Ovary (tissue), 9 donors: ENCODE data around the gene SEL1L3. TPM values are rescaled to one million over a fixed set of nuclear protein-coding genes. Genes with fewer than 3 reads are reported as not detected.

Source experiments
- DNase-seq, 5 donors: peaks; one replicate each; pipeline ENCODE4 v3.0.0-alpha.2; 2019 to 2020
- H3K27ac ChIP-seq, 2 donors: fragments of 200-600 bp; one replicate each; pipeline versions ENCODE4 v1.5.1 to v1.8.0; 2019 to 2022
- H3K27me3 ChIP-seq: fragments of 200-600 bp; one replicate; pipeline ENCODE4 v1.8.0; 2022
- H3K36me3 ChIP-seq: fragments of 200-600 bp; sonication (generic); one replicate; pipeline ENCODE4 v1.5.1; 2019
- H3K4me1 ChIP-seq: one replicate; pipeline ENCODE4 v1.8.1; 2013; ENCODE audit warnings: mild to moderate bottlenecking, moderate library complexity; ENCODE audit not compliant: insufficient read depth
- H3K4me3 ChIP-seq: fragments of 200-600 bp; sonication (generic); one replicate; pipeline ENCODE4 v1.5.1; 2017
- H3K9me3 ChIP-seq, 2 donors: fragments of 200-600 bp in 1 of 2; sonication (generic) in 1 of 2; one replicate each; pipeline versions ENCODE4 v1.5.1 to v1.8.1; 2013 to 2019; ENCODE audit warnings: mild to moderate bottlenecking in 1 of 2, moderate library complexity in 1 of 2
- EP300 ChIP-seq: sonication (generic); formaldehyde crosslinking; IDR thresholded peaks from one replicate; pipeline ENCODE4 v1.6.1; 2017; ENCODE audit warnings: antibody characterized with exemption
- POLR2A ChIP-seq: fragments of 450-650 bp; IDR thresholded peaks from one replicate; pipeline ENCODE4 v1.6.1; 2017; ENCODE audit warnings: antibody characterized with exemption, mild to moderate bottlenecking, moderate library complexity
- WGBS, 3 donors: extraction: QIAGEN DNeasy Blood & Tissue Kit in 1 of 3; methylation state at CpG; one replicate each; pipeline versions ENCODE4 v1.1.5 to v1.1.7; 2013 to 2017; 5-methylcytosine and 5-hydroxymethylcytosine counted together
- intact Hi-C, 4 donors: fragments of 100-400 bp; cut with DNase I; formaldehyde crosslinking; loops; one replicate each; pipeline versions ENCODE4 v1.11.0 to v1.15.1; 2022 to 2023
- polyA plus RNA-seq, 2 donors: library from polyadenylated mRNA; stranded (reverse); fragments of 200-250 nt in 1 of 2; fragments of 350-450 nt in 1 of 2; fragmentation: Illumina TruSeq in 1 of 2; extraction: RNeasy Lipid Tissue Mini Kit (QIAGEN cat#74804) in 1 of 2; gene quantifications; one replicate each; pipeline ENCODE4 v1.2.3, GENCODE V29; 2013 to 2014
- total RNA-seq, 7 donors: library from RNA; depleted of rRNA in 2 of 7; stranded (reverse); fragments of >200 nt in 2 of 7; fragmentation: NEBNext Ultra II Directional in 3 of 7; extraction: Animal tissue kit (Norgen Biotek cat#: 25700) in 3 of 7; gene quantifications; one replicate each; pipeline versions ENCODE4 v1.1.0 to v1.2.4, GENCODE V29; 2016 to 2023
- TF ChIP-seq, protein P1 (sequence below), 3 donors: fragments of 450-650 bp in 2 of 3; fragments of 200-600 bp in 1 of 3; IDR thresholded peaks; one replicate each; pipeline versions ENCODE4 v1.5.1 to v1.8.0; 2016 to 2022; ENCODE audit warnings: antibody characterized with exemption in 3 of 3, mild to moderate bottlenecking in 1 of 3
- donor health status: DM: no; HTN: no; CAD: no; lungs with moderate emphysema.
- donor health status: DM: no; HTN: no; CAD: no.
- donor health status: Bipolar disorder and iron deficiency.
- donor health status: DM: yes; HTN: yes; CAD: no.
- donor health status: DM: no; HTN: no; CAD: no.
- donor health status: DM: yes; HTN: yes; CAD: no.

SEL1L3 gene
- total and polyA plus RNA-seq, 9 donors, result 4.4 to 27.7 (median 8.3) TPM

GRCh38 chr4:25799522-25799921 is 63.3 kb downstream of the SEL1L3 start:
- H3K9me3 ChIP-seq, result no peaks in the 10 kb centered on the region
- DNase-seq, result no peak
- H3K4me3 ChIP-seq, result no peak overlapping the region
- no peak overlapping the region for H3K27ac ChIP-seq
- no peaks in the 10 kb centered on the region for H3K36me3 ChIP-seq
- no peaks in the 10 kb centered on the region for H3K27me3 ChIP-seq
- intact Hi-C loops, result no loop called here
- WGBS, 3 donors, result 81 to 87% (median 83%) methylated on average over 5 of the region's 5 CpGs
- H3K4me1 ChIP-seq, result no peaks in the 10 kb centered on the region
- TF ChIP-seq POLR2A (no peak), EP300 (no peak)
- TF ChIP-seq, protein P1, sequence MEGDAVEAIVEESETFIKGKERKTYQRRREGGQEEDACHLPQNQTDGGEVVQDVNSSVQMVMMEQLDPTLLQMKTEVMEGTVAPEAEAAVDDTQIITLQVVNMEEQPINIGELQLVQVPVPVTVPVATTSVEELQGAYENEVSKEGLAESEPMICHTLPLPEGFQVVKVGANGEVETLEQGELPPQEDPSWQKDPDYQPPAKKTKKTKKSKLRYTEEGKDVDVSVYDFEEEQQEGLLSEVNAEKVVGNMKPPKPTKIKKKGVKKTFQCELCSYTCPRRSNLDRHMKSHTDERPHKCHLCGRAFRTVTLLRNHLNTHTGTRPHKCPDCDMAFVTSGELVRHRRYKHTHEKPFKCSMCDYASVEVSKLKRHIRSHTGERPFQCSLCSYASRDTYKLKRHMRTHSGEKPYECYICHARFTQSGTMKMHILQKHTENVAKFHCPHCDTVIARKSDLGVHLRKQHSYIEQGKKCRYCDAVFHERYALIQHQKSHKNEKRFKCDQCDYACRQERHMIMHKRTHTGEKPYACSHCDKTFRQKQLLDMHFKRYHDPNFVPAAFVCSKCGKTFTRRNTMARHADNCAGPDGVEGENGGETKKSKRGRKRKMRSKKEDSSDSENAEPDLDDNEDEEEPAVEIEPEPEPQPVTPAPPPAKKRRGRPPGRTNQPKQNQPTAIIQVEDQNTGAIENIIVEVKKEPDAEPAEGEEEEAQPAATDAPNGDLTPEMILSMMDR (IDR thresholded peaks at IDR 0.05), result no peak

DNA sequence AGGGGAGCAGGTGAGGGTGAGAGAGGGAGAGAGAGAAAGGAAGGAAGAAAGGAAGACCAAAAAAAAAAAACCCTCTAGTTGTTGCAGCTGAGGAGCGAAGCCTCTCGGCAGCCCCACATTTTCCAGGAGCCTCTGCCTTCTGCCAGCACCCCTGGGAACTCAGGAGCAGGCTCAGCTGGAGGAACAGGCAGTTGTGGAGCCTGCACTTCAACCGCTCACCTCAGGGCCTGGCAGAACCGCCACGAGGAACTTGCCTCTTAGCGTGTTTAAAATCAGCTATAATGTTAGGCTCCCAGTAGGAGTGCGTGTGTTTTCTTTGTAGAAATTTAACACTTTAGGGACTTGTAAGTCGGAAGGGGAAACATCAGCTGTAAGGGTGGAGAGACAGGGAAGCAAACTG is 65.7 kb downstream of the SEL1L3 start:
- Histone ChIP-seq H3K4me1 (no peaks in the 10 kb centered on the region), H3K27ac (no peak overlapping the region), H3K4me3 (no peak overlapping the region), H3K27me3 (no peaks in the 10 kb centered on the region), H3K36me3 (no peaks in the 10 kb centered on the region), H3K9me3 (no peaks in the 10 kb centered on the region)
- 42 to 54% (median 49%) methylated on average over 8 of the region's 8 CpGs for WGBS, 3 donors
- TF ChIP-seq EP300, result no peak
- TF ChIP-seq, protein P1 (IDR thresholded peaks at IDR 0.05), result no peak
- TF ChIP-seq POLR2A, result no peak
- DNase-seq, result no peak
- intact Hi-C loops, result no loop called here

DNA sequence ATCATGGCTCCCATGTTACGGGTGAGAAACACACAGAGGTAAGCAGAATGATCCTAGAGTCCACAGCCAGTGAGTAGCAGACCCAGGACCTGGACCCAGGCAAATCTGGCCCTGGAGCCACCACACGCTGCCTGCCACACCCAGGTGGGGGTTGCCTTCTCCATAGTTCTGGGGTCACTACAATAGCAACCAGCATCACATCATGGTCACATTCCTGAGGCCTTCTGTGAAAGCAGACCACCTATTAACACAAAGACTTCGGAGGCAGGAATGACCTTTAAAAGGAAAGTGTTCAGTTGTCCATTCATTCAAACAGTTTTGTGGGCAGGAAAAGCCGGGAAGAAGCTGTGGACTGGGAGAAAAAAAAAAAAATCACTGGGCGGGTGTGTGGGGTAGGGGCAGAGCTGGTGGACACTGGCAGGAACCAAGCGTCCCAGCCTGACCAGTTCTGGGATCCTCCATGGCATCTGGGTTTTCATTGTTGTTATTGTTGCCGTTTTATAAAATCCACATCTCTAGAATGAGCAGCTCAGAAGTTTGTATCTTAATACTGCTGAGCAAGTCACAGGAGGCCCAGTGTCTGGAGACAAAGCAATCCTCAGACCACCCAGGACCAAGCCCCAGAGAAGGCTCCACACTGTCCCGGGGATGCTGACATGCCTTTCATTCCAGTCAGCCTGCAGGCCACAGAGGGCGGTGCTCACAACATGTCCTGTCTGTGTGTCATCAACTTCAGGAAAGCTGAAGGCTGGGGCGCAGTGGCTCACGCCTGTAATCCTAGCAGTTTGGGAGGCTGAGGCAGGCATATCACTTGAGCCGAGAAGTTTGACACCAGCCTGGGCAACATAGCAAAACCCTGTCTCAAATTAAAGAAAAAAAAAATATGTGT is 67.0 kb downstream of the SEL1L3 start:
- H3K4me3 ChIP-seq, result no peak overlapping the region
- WGBS, 3 donors, result 52 to 59% (median 59%) methylated on average over 12 of the region's 12 CpGs
- no peaks in the 10 kb centered on the region for H3K4me1 ChIP-seq

GRCh38 chr4:25795091-25795490 is 67.7 kb downstream of the SEL1L3 start:
- Histone ChIP-seq H3K36me3 (no peaks in the 10 kb centered on the region), H3K4me3 (no peak overlapping the region), H3K9me3 (no peaks in the 10 kb centered on the region), H3K27ac (no peak overlapping the region), H3K27me3 (no peaks in the 10 kb centered on the region), H3K4me1 (no peaks in the 10 kb centered on the region)
- intact Hi-C loops, result no loop called here
- no peak for DNase-seq
- WGBS, 3 donors, result 94 to 97% (median 94%) methylated on average over 4 of the region's 4 CpGs
- no peak for TF ChIP-seq EP300
- TF ChIP-seq, protein P1 (IDR thresholded peaks at IDR 0.05), result no peak
- no peak for TF ChIP-seq POLR2A

More for the DNA sequence above, 67.0 kb downstream of the SEL1L3 start:
- no peak for DNase-seq
- H3K27me3 ChIP-seq, result no peaks in the 10 kb centered on the region
- no peaks in the 10 kb centered on the region for H3K9me3 ChIP-seq
- no peaks in the 10 kb centered on the region for H3K36me3 ChIP-seq
- TF ChIP-seq EP300 (no peak), POLR2A (no peak)
- TF ChIP-seq, protein P1 (IDR thresholded peaks at IDR 0.05), result no peak
- H3K27ac ChIP-seq, result no peak overlapping the region
- intact Hi-C loops, result no loop called here
